Hair follicular keratinocyte (primary cell): Measurements from ENCODE around the gene POTED. TPM values are rescaled to one million over a fixed set of nuclear protein-coding genes. Genes with fewer than 3 reads are reported as not detected.

ENCODE experiments used
- total RNA-seq: library from RNA; depleted of rRNA; stranded (reverse); fragments of >200 nt; gene quantifications from 2 replicates; pipeline ENCODE4 v1.2.3, GENCODE V29; 2015

Gene POTED
- not detected in 2 replicates for total RNA-seq

GRCh38 chr21:13609477-13609876 lies at the start of gene POTED:
Gene POTED (plus strand): TSS chr21:13609777. CDS start chr21:13610229, 452 bp downstream.

